Adrenal gland (tissue), 12 donors: ENCODE results near the gene SLC43A1. TPM values are rescaled to one million over a fixed set of nuclear protein-coding genes. Genes with fewer than 3 reads are reported as not detected.
"Not testable (repeated sequence)": the region's sequence is repeated elsewhere in the genome, so short reads cannot be mapped to it uniquely, and the experiment has no call there.

Experiments used
- DNase-seq, 7 donors: peaks; one replicate each; pipeline ENCODE4 v3.0.0-alpha.2; 2019 to 2020
- H3K27ac ChIP-seq, 5 donors: fragments of 200-600 bp; sonication (generic) in 4 of 5; 1 replicate in 3 of 5; 2 replicates in 2 of 5; pipeline versions ENCODE4 v1.5.1 to v1.8.0; 2016 to 2020; ENCODE audit warnings: mild to moderate bottlenecking in 1 of 5
- H3K27me3 ChIP-seq: fragments of 200-600 bp; 2 replicates; pipeline ENCODE4 v1.8.0; 2021
- H3K36me3 ChIP-seq, 2 donors: fragments of 200-600 bp; replicated peaks in 1 of 2; 1 replicate in 1 of 2; 2 replicates in 1 of 2; pipeline versions ENCODE4 v1.5.1 to v1.8.0; 2018 to 2022
- H3K4me1 ChIP-seq, 2 donors: fragments of 200-600 bp; replicated peaks in 1 of 2; 1 replicate in 1 of 2; 2 replicates in 1 of 2; pipeline versions ENCODE4 v1.5.1 to v1.8.0; 2018 to 2021
- H3K4me3 ChIP-seq, 4 donors: fragments of 200-600 bp; sonication (generic) in 3 of 4; one replicate each; pipeline ENCODE4 v1.5.1; 2016 to 2018
- H3K9me3 ChIP-seq, 3 donors: fragments of 200-600 bp; sonication (generic) in 1 of 3; replicated peaks in 1 of 3; 1 replicate in 2 of 3; 2 replicates in 1 of 3; pipeline versions ENCODE4 v1.5.1 to v1.8.0; 2016 to 2021
- POLR2A ChIP-seq, 2 donors: fragments of 450-650 bp; IDR thresholded peaks; one replicate each; pipeline ENCODE4 v1.6.1; 2017; ENCODE audit warnings: antibody characterized with exemption in 2 of 2, mild to moderate bottlenecking in 2 of 2, moderate library complexity in 1 of 2
- WGBS, 4 donors: extraction: QIAGEN DNeasy Blood & Tissue Kit in 2 of 4; methylation state at CpG; one replicate each; pipeline versions ENCODE4 v1.1.5 to v1.1.7; 2013 to 2017; 5-methylcytosine and 5-hydroxymethylcytosine counted together
- intact Hi-C, 2 donors: fragments of 100-400 bp; cut with DNase I; formaldehyde crosslinking; loops; one replicate each; pipeline versions ENCODE4 v1.14.1 to v1.15.0; 2022 to 2023
- polyA plus RNA-seq, 3 donors: library from polyadenylated mRNA; stranded (reverse); fragments of 200-250 nt in 2 of 3; fragments of 350-450 nt in 1 of 3; fragmentation: Illumina TruSeq in 1 of 3; extraction: RNeasy Lipid Tissue Mini Kit (QIAGEN cat#74804) in 1 of 3; gene quantifications; one replicate each; pipeline ENCODE4 v1.2.3, GENCODE V29; 2013 to 2014
- total RNA-seq, 9 donors: library from RNA; depleted of rRNA in 4 of 9; stranded (reverse); fragments of >200 nt in 4 of 9; fragments of 120-200 nt in 1 of 9; fragmentation: NEBNext Ultra II Directional in 1 of 9; extraction: Animal tissue kit (Norgen Biotek cat#: 25700) in 1 of 9; gene quantifications; one replicate each; pipeline versions ENCODE4 v1.1.0 to v1.2.4, GENCODE V29; 2013 to 2023
- TF ChIP-seq, protein P1 (sequence below), 6 experiments: fragments of 450-650 bp in 4 of 6; fragments of 200-600 bp in 2 of 6; sonication (generic) in 1 of 6; IDR thresholded peaks; 1 replicate in 5 of 6; 2 replicates in 1 of 6; pipeline versions ENCODE4 v1.5.1 to v1.8.0; 2016 to 2021; ENCODE audit warnings: antibody characterized with exemption in 6 of 6, mild to moderate bottlenecking in 2 of 6, moderate library complexity in 1 of 6
- donor health status: healthy with polysubstance abuse.
- donor health status: Bipolar disorder and iron deficiency.
- donor health status: DM: yes; HTN: yes; CAD: no.
- donor health status: DM: no; HTN: no; CAD: no.
- donor health status: DM: no; HTN: no; CAD: no.
- donor health status: DM: yes; HTN: yes; CAD: no.

Gene SLC43A1
- total and polyA plus RNA-seq, 12 donors = 3.8 to 32.3 (median 22.9) TPM

DNA sequence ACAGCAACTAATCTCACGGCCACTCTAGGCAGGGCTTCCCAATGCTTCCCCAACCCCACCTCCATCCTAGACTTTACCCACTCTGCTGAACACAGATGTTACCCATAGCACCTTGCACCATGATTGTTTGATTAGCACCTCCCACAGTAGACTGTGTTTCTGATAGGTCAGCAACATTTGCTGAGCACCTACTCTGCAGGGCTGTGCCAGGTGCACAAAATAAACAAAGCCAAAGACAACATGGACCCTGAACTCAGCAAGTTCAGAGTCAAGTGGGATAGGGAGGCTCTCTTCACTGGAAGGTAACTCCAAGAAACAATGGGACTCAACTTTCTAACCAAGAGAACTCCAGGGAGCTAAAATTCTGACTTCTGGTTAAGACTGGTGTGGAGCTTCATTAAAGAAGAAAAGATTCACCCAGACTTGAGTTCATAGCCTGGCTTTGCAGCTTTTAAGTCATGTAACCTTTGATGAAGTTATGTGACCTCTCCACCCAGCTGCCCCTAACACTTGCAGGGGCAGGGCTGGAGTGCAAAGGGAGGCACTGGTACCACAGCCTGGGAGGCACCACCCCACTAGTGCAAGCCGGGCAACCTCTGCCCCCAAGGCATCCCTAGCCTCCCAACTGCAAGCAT lies 61.8 kb downstream of the SLC43A1 start:
- Histone ChIP-seq H3K27ac (no peak overlapping the region), H3K4me1 (peaks cover 0 to 12% of the 10 kb centered on the region in 2 donors), H3K27me3 (peaks cover 5% of the 10 kb centered on the region), H3K36me3 (no peaks in the 10 kb centered on the region), H3K9me3 (no peaks in the 10 kb centered on the region), H3K4me3 (no peak overlapping the region)
- TF ChIP-seq, protein P1, sequence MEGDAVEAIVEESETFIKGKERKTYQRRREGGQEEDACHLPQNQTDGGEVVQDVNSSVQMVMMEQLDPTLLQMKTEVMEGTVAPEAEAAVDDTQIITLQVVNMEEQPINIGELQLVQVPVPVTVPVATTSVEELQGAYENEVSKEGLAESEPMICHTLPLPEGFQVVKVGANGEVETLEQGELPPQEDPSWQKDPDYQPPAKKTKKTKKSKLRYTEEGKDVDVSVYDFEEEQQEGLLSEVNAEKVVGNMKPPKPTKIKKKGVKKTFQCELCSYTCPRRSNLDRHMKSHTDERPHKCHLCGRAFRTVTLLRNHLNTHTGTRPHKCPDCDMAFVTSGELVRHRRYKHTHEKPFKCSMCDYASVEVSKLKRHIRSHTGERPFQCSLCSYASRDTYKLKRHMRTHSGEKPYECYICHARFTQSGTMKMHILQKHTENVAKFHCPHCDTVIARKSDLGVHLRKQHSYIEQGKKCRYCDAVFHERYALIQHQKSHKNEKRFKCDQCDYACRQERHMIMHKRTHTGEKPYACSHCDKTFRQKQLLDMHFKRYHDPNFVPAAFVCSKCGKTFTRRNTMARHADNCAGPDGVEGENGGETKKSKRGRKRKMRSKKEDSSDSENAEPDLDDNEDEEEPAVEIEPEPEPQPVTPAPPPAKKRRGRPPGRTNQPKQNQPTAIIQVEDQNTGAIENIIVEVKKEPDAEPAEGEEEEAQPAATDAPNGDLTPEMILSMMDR (IDR thresholded peaks at IDR 0.05) = no peak
- no peak for TF ChIP-seq POLR2A (IDR thresholded peaks at IDR 0.05)
- WGBS, 4 donors = 64 to 93% (median 83%) methylated on average over 1 to 2 of the region's 2 CpGs
- intact Hi-C loops = loop anchor here in 1 of 2 donors (10.0 kb wide), 1 partner anchor 109 kb away; no protein-coding TSS in a partner anchor
- no peak for DNase-seq

DNA sequence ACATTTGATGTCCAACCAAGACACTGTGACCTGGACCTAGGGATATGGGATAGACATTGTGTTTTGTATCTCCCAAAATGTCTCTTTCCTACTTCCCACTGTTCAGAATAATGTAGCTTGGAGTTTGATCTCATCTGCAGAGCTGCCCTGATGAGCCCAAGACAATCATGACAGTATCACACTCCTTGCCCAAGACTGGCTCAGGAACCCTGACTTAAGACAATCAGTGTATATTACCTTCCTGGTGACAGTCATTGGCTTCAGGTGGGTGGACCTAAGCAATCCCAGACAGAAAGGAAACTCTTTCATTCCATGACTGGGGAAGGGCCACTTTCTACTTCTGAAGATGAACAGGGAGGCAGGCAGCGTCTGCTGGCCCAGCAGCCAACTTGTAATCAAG lies 69.4 kb downstream of the SLC43A1 start:
- H3K9me3 ChIP-seq = no peaks in the 10 kb centered on the region
- no peaks in the 10 kb centered on the region for H3K36me3 ChIP-seq
- intact Hi-C loops = no loop called here
- H3K27ac ChIP-seq = no peak overlapping the region
- H3K4me1 ChIP-seq = no peaks in the 10 kb centered on the region
- TF ChIP-seq, protein P1 (IDR thresholded peaks at IDR 0.05) = no peak
- no peak for TF ChIP-seq POLR2A (IDR thresholded peaks at IDR 0.05)
- H3K27me3 ChIP-seq = no peaks in the 10 kb centered on the region
- DNase-seq = no peak
- H3K4me3 ChIP-seq = no peak overlapping the region
- WGBS, 4 donors = 79 to 97% (median 97%) methylated on average over 1 of the region's 1 CpG; no CpG with 5 or more reads in 1 of the 4 donors

DNA sequence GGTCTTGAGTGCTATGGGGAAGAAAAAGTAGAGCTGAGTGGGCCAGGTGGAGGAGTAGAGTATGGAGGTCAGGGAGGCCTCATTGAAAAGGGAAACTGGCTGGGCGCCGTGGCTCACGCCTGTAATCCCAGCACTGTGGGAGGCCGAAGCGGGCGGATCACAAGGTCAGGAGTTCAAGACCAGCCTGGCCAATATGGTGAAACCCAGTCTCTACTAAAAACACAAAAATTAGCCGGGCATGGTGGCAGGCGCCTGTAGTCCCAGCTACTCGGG lies 70.4 kb downstream of the SLC43A1 start:
- H3K27ac ChIP-seq, H3K4me3 ChIP-seq, H3K36me3 ChIP-seq, H3K27me3 ChIP-seq, intact Hi-C loops, H3K4me1 ChIP-seq, DNase-seq, H3K9me3 ChIP-seq: not testable (repeated sequence)
- WGBS, 4 donors = 72 to 85% (median 79%) methylated on average over 8 to 9 of the region's 9 CpGs

DNA sequence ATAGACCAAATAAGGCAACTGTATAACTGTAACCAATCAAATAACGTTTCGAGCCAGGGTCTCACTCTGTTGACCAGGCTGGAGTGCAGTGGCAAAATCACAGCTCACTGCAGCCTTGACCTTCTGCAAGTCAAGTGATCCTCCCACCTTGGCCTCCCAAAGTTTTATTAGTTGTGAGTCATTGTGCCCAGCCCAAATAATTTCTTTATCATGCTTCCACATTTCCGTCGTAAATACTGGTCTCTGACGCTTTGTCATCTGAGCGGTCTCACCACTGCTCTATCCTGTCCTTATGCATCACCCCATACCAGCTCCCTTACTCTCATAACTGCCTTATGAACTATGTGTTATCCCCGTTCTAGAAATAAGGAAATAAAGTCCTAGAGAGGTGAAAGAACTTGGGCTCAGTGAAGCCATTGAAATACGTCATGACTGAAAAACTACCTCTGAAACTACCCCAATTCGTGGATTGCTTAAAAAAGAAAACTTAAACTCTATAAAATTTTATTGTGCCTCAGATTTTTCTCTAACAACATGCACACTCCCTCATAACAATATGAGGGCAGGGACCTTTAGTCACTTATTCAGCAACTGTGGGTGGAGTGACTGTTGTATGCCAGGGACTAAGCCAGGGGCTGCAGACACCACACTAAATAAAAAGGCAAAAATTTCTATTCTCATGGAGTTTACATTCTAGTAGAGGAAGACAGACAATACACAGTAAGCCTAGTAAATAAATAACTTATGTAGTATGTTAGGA lies 71.0 kb downstream of the SLC43A1 start:
- Histone ChIP-seq H3K27ac (no peak overlapping the region), H3K27me3 (no peaks in the 10 kb centered on the region), H3K9me3 (no peaks in the 10 kb centered on the region), H3K36me3 (no peaks in the 10 kb centered on the region), H3K4me1 (no peaks in the 10 kb centered on the region), H3K4me3 (no peak overlapping the region)
- peak in 4 of 7 donors; percentile 18 to 52 (median 34) for DNase-seq
- TF ChIP-seq, protein P1 (IDR thresholded peaks at IDR 0.05) = no peak
- no peak for TF ChIP-seq POLR2A (IDR thresholded peaks at IDR 0.05)
- intact Hi-C loops = no loop called here
- WGBS, 4 donors = 51 to 60% (median 58%) methylated on average over 9 of the region's 9 CpGs
